Ishikawa (cell line): Measurements from ENCODE around the gene NTM.

ENCODE experiments used
- CEBPB ChIP-seq: IDR thresholded peaks from 2 replicates; pipeline ENCODE4 v1.6.1; 2012
- CREB1 ChIP-seq: IDR thresholded peaks from 2 replicates; pipeline ENCODE4 v1.6.1; 2012; ENCODE audit warnings: low read depth
- EGR1 ChIP-seq: IDR thresholded peaks from 2 replicates; pipeline ENCODE4 v1.6.1; 2012
- EP300 ChIP-seq: IDR thresholded peaks from 2 replicates; pipeline ENCODE4 v1.6.1; 2012; ENCODE audit warnings: borderline replicate concordance
- FOXM1 ChIP-seq: IDR thresholded peaks from 2 replicates; pipeline ENCODE4 v1.6.1; 2012; ENCODE audit warnings: low read depth, borderline replicate concordance
- MAX ChIP-seq: IDR thresholded peaks from 2 replicates; pipeline ENCODE4 v1.6.1; 2012
- NFIC ChIP-seq: IDR thresholded peaks from 2 replicates; pipeline ENCODE4 v1.6.1; 2012
- RAD21 ChIP-seq: IDR thresholded peaks from 2 replicates; pipeline ENCODE4 v1.6.1; 2012; ENCODE audit warnings: low read depth
- TAF1 ChIP-seq: IDR thresholded peaks from 2 replicates; pipeline ENCODE4 v1.6.1; 2012; ENCODE audit warnings: low read depth, mild to moderate bottlenecking
- TCF12 ChIP-seq: IDR thresholded peaks from 2 replicates; pipeline ENCODE4 v1.6.1; 2012; ENCODE audit warnings: low read depth
- TEAD4 ChIP-seq: IDR thresholded peaks from 2 replicates; pipeline ENCODE4 v1.6.1; 2012
- USF1 ChIP-seq: IDR thresholded peaks from 2 replicates; pipeline ENCODE4 v1.6.1; 2012
- YY1 ChIP-seq: IDR thresholded peaks from 2 replicates; pipeline ENCODE4 v1.6.1; 2012; ENCODE audit warnings: low read depth
- TF ChIP-seq, protein P1 (sequence below): IDR thresholded peaks from 2 replicates; pipeline ENCODE4 v1.6.1; 2012; ENCODE audit warnings: low read depth, mild to moderate bottlenecking

DNA sequence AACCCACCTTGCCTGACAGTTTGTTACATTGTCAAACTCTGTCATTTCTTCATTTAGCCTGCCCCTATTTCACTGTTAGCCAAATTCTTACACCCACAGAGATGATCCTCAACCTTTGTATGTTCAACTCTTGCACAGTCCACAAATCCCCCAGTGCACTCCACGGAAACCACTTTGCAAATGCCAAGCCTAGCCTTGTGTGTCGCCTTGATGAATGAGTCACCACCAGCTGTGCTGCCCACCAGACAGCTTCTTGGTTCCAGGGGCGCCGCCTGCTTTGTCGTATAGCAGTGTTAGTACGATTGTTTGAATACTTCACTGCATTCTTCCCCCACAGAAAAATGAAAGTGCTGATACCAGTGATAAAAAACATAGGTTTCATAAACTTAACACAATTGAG, 686.3 kb downstream of the NTM start:
- no peak for TF ChIP-seq TCF12
- TF ChIP-seq CEBPB: no peak
- TF ChIP-seq TAF1: no peak
- no peak for TF ChIP-seq MAX
- no peak for TF ChIP-seq USF1
- no peak for TF ChIP-seq RAD21
- TF ChIP-seq YY1: no peak
- TF ChIP-seq FOXM1: no peak
- TF ChIP-seq EGR1: no peak
- no peak for TF ChIP-seq EP300
- TF ChIP-seq TEAD4: no peak
- no peak for TF ChIP-seq CREB1
- TF ChIP-seq, protein P1, sequence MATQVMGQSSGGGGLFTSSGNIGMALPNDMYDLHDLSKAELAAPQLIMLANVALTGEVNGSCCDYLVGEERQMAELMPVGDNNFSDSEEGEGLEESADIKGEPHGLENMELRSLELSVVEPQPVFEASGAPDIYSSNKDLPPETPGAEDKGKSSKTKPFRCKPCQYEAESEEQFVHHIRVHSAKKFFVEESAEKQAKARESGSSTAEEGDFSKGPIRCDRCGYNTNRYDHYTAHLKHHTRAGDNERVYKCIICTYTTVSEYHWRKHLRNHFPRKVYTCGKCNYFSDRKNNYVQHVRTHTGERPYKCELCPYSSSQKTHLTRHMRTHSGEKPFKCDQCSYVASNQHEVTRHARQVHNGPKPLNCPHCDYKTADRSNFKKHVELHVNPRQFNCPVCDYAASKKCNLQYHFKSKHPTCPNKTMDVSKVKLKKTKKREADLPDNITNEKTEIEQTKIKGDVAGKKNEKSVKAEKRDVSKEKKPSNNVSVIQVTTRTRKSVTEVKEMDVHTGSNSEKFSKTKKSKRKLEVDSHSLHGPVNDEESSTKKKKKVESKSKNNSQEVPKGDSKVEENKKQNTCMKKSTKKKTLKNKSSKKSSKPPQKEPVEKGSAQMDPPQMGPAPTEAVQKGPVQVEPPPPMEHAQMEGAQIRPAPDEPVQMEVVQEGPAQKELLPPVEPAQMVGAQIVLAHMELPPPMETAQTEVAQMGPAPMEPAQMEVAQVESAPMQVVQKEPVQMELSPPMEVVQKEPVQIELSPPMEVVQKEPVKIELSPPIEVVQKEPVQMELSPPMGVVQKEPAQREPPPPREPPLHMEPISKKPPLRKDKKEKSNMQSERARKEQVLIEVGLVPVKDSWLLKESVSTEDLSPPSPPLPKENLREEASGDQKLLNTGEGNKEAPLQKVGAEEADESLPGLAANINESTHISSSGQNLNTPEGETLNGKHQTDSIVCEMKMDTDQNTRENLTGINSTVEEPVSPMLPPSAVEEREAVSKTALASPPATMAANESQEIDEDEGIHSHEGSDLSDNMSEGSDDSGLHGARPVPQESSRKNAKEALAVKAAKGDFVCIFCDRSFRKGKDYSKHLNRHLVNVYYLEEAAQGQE: no peak
- no peak for TF ChIP-seq NFIC
